ENCODE measurements around the gene DNAH10. TPM values are rescaled to one million over a fixed set of nuclear protein-coding genes. Genes with fewer than 3 reads are reported as not detected.

DNAH10 gene
- total RNA-seq, 2 donors from 2014 or later: 0.03 to 0.29 TPM

- intact Hi-C loops (cut with DNase I): no loop called here
- ATAC-seq (peak in 1 of 2 donors; percentile 35), DNase-seq (no peak)
These were observed 17.3 kb upstream of the DNAH10 start for GRCh38 chr12:123744836-123745235.

GRCh38 chr12:123747309-123747708 lies 14.8 kb upstream of the DNAH10 start:
- ATAC-seq (no peak), DNase-seq (no peak)
- intact Hi-C loops (cut with DNase I): no loop called here

- DNase-seq (no peak), ATAC-seq (no peak)
- intact Hi-C loops (cut with DNase I): no loop called here
These were observed 13.9 kb upstream of the DNAH10 start for GRCh38 chr12:123748161-123748560.

- DNase-seq (no peak), ATAC-seq (no peak)
- intact Hi-C loops (cut with DNase I): no loop called here
These were observed 13.4 kb upstream of the DNAH10 start for GRCh38 chr12:123748661-123749060.

GRCh38 chr12:123749355-123749754 lies 12.7 kb upstream of the DNAH10 start:
- intact Hi-C loops (cut with DNase I): no loop called here
- ATAC-seq: no peak
- no peak for DNase-seq

GRCh38 chr12:123750159-123750656 lies 11.9 kb upstream of the DNAH10 start:
- intact Hi-C loops (cut with DNase I): no loop called here
- DNase-seq: no peak
- no peak for ATAC-seq

- intact Hi-C loops (cut with DNase I): no loop called here
- DNase-seq: no peak
- no peak for ATAC-seq
These were observed 10.1 kb upstream of the DNAH10 start for GRCh38 chr12:123752046-123752445.

- ATAC-seq (no peak), DNase-seq (no peak)
- intact Hi-C loops (cut with DNase I): no loop called here
These were observed 7.9 kb upstream of the DNAH10 start for GRCh38 chr12:123754041-123754772.

- DNase-seq: no peak
- intact Hi-C loops (cut with DNase I): no loop called here
- peak in 1 of 2 donors; percentile 65 for ATAC-seq
These were observed 4.5 kb upstream of the DNAH10 start for GRCh38 chr12:123757561-123757960.

- intact Hi-C loops (cut with DNase I): no loop called here
- DNase-seq (no peak), ATAC-seq (no peak)
These were observed 1.7 kb upstream of the DNAH10 start for GRCh38 chr12:123760267-123760938.

- DNase-seq: no peak
- intact Hi-C loops (cut with DNase I): no loop called here
- ATAC-seq: peak in 1 of 2 donors; percentile 18
These were observed 583 bp downstream of the DNAH10 start for GRCh38 chr12:123762715-123763052.

GRCh38 chr12:123763093-123763492 lies 992 bp downstream of the DNAH10 start:
- DNase-seq (no peak), ATAC-seq (no peak)
- intact Hi-C loops (cut with DNase I): no loop called here

- intact Hi-C loops (cut with DNase I): no loop called here
- DNase-seq (no peak), ATAC-seq (no peak)
These were observed 2.0 kb downstream of the DNAH10 start for GRCh38 chr12:123764109-123764508.

GRCh38 chr12:123765504-123766035 lies 3.5 kb downstream of the DNAH10 start:
- intact Hi-C loops (cut with DNase I): no loop called here
- DNase-seq (no peak), ATAC-seq (no peak)

GRCh38 chr12:123767613-123768012 lies 5.5 kb downstream of the DNAH10 start:
- no peak for ATAC-seq
- DNase-seq: no peak
- intact Hi-C loops (cut with DNase I): no loop called here

- DNase-seq (no peak), ATAC-seq (no peak)
- intact Hi-C loops (cut with DNase I): no loop called here
These were observed 9.2 kb downstream of the DNAH10 start for GRCh38 chr12:123771261-123771660.

- ATAC-seq (no peak), DNase-seq (no peak)
- intact Hi-C loops (cut with DNase I): no loop called here
These were observed 10.0 kb downstream of the DNAH10 start for GRCh38 chr12:123772074-123772473.

- intact Hi-C loops (cut with DNase I): no loop called here
- DNase-seq (no peak), ATAC-seq (no peak)
These were observed 11.3 kb downstream of the DNAH10 start for GRCh38 chr12:123773375-123773774.

GRCh38 chr12:123779551-123779950 lies 17.4 kb downstream of the DNAH10 start:
- intact Hi-C loops (cut with DNase I): no loop called here
- no peak for DNase-seq
- no peak for ATAC-seq

- ATAC-seq (no peak), DNase-seq (no peak)
- intact Hi-C loops (cut with DNase I): no loop called here
These were observed 21.1 kb downstream of the DNAH10 start for GRCh38 chr12:123782997-123783792.

All from left cardiac atrium (tissue), 4 donors.